GM18526 (cell line): Measurements from ENCODE around the gene DOC2B.

Source experiments
- POLR2A ChIP-seq: IDR thresholded peaks from 3 replicates; pipeline ENCODE4 v1.6.1; 2011; ENCODE audit not compliant: insufficient read length; ENCODE audit errors: extremely low read depth

The DOC2B gene

DNA sequence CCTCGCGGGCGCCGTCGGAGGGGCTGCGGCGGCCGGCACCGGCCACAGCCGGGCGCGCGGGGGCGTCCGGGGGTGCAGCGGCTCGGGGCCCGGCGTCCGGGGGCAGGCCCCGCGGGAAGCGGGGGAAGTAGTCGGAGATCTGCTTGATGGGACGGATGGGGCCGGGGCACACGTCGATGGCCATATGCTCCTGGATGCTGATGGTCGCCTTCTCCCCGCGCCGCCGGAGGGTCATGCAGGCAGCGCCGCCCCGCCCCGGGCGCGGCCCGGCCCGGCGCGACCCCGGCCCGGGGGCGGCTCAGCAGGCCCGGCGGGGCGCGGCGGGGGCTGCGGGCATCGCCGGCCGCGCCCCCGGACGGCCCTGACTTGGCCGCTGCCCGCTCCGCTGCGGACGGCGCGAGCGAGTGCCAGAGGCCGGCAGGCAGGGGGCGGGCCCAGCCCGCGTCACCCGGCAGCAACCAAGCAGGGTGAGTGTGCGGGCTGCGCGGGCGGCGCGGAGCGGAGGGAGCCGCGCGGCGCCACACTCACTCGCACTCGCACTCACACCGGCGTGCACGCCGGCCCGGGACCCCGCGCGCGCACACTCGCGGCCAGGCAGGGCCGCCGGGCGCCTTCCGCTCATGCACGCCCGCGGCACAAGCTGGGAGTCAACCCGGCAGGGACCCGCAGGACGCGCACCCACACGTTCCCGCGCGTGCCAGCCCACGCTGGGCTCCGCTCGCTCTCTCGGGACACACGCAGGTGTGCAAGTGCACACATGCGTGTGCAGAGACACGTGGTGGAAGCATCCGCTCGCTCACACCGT lies at the start of gene DOC2B:
TSS of gene DOC2B (minus strand) at position 406 of the 805 bp plus-strand sequence. CDS start at position 235, 171 bp downstream.
- TF ChIP-seq POLR2A, result no peak

DNA sequence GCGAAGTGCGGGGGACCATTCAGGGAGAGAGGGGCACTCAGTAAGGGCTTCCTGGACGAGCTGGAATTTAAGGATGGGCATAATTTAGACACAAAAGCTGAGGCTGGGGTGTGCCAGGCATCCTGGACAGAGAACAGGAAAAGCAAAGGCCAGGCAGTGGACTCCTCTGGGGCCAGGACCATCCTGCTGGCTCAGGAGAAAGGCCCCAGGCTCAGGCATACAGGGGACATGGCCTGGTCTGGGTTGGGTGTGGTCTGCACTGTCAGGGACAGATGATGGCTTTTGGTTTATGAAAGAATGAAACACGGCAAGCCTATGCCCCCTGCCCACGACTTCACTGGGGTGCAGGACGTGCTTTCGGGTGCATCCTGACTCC lies 48.9 kb upstream of the DOC2B start:
- TF ChIP-seq POLR2A, result no peak

DNA sequence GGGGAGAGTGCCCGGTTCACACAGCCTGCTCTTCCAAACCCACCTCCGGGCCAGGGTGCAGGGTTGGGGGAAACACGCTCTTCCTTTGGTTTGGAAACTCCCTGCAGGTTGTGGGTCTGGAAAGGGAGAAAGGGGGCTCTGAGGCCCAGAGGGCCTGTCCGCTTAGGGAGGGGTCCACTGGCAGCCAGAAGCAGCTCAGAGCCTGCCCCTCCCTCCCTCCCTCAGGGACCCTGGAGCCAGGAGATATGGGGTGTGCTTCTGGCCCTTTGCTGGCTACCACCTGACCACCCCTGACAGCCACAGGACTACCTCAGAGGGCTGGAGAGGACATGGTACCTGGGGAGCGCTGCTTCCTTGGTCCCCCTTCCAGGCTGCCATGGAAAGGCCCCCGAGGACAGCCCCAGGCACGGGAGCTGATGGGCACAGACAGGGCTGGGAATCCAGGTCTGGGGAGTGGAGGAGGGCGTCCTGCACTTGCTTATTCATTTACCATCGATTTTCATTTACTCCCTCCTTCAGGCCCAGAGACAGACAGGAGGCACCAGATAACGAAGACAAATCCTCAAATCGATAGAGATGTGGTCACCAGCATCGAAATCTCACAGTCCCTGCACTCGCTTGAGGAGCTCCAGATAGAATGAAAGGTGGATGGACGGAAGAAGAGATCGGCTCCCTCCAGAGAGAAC lies 48.4 kb upstream of the DOC2B start:
- TF ChIP-seq POLR2A, result no peak

DNA sequence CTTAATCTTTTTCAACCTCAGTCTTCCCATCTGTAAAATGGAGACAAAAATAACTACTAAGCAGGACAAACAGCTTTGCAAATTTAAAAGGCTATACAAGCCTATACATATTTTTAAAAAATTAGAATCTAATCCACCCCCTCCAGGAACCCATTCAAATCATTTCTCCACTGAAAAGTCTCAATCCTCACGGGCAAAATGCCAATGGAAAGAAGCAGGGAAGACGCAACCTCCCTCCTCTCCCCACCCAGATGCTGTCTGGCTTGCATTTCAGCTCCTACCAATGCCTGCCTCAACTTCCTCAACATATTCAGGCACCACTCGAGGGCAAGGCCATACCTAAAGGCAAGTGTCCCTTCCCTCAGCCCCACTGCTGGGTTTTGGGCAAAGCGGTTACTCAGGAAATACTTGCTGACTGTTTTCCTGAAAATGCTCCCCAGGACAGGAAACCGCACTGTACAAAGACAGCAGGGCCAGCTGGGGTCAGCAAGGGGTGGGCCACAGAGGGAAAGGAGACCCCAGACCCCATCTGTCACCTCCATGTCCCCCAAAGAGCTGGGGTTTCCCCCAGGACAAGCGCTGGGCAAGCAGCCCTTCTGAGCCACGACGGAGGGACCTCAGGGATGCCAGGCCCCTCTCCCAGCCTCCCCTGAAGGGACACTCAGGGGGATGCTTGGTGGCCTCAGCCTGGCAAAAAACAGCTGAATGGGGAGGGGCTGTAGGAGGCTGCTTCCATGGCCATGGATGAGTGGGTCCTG lies 47.7 kb upstream of the DOC2B start:
- TF ChIP-seq POLR2A, result no peak

DNA sequence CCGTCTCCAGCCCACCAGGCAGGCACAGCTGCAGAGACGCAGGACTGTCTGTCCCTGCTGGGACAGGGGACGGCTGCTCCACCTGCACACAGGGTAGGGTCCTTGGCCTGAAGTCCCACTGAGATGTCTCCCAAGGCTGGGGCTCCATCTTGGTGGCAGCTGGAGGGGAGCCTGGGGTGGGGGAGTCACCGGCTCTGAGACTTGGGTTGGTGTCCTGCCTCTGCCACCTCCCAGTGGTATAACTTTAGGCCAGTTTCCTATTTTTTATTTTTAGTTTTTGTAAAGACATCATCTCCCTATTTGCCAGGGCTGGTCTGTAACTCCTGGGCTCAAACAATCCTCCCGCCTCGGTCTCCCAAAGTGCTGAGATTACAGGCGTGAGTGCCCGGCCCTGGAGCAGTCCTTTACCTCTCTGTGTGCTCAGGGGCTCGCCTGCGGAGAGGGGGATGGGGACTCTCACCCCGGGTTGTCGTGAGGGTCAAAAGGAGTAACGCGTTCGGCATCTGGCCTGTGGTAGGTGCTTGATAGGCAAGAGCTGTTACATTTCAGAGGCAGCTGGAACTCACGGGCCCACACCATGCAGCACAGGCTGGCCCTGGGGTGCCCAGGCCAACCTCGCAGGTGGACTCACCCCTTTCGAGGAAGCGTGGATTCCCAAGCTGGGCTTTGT lies 46.6 kb upstream of the DOC2B start:
- no peak for TF ChIP-seq POLR2A

DNA sequence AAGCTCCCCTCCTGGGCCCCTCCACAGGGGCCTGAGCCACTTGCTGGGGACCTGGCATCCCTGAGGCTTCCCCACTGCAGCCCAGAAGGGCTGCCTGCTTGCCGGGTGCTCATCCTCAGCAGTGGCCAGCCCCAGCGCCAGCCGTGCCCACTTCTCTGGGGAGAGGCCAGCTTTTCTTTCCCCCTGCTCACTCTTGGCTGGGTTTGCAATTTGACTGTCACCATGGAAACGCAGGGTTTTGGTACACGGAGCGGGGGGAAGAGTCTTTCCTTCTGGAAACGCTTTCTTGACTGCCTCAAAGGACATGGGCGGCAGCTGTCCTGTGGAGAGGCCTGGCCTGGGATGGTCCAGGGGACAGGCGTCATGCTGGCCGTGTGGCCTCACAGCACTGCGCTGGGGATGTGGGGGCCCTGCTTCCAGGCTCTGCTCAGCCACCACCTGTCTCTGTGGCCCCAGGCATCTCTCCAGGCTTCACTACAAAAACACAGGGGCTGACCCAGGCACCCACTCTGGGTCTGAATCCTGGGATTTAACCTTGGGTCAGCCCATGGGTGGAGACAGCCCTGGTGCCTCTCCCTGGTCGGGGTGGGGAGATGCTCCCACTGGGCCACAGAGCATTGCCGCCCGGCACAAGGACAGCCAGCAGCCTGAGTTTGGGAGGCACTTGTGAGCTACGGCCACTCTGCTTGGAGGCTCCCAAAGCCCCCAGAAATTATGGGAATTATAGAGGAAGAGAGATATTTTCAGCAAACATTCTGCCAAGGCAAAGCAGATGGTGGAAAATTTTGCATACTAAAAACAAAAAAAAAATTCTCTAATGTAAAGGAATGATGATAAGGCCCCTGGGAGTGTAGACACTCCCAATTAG lies 45.9 kb upstream of the DOC2B start:
- TF ChIP-seq POLR2A, result no peak

DNA sequence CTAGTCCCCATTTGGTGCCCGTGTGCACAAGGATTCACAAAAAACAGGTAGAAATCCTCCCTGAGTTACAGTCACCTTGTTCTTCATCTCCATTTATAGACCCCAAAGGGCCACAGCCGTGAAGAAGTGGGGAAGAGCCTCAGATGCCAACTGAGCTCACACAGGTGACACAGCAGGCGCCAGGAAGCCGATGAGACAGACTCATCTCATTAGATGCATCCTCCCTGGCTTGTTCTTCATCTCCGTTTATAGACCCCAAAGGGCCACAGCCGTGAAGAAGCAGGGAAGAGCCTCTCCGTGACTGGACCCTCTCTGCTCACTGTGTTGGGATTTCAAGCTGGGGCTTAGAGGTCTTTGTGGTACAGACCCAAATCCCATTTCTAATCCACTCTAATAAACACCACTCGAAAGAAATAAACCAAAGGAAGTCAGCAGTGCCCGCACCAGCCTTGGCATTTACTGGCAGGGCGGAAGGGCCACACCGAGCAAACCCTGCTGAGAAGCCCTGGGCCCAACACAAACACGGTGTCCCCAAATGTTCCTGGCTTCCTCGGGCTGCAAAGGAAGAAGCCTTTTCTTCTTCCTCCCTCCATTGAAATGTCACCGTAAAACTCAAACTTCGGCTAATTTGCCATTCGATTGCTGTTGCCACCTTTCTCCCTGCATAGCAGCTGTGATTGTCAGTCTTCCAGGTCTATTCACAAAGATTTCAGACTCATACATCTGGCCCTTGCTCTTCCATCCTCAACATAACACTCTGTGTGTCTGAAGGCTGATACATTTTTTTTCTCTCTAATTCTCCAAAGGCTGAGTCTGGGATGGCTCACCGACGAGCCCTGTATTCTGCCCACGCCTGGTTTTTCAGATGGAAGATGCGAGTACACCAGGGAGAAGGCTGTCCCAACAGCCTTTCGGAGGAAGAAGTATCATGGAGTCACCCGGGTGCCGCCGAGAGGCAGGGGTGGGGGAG lies 44.9 kb upstream of the DOC2B start:
- TF ChIP-seq POLR2A, result no peak

DNA sequence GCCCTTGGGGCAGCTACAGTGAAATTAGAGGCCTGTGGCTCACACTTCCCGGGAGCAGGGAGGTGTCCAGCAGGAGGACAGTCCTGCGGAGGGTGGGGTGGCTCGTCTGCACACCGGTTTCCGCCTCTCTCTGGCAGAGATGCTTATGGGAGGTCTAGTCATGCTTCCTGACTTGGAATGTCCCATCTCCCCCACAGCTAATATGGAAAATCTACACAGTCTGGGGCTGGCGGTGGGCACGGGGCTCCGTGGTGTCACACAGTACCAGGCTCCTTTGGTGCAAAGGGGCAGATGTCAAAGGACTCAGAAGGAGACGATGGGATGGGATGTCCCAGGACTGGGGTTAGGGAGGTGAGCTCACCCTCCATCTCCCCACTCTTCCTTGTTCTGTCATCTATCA lies 44.1 kb upstream of the DOC2B start:
- TF ChIP-seq POLR2A, result no peak

DNA sequence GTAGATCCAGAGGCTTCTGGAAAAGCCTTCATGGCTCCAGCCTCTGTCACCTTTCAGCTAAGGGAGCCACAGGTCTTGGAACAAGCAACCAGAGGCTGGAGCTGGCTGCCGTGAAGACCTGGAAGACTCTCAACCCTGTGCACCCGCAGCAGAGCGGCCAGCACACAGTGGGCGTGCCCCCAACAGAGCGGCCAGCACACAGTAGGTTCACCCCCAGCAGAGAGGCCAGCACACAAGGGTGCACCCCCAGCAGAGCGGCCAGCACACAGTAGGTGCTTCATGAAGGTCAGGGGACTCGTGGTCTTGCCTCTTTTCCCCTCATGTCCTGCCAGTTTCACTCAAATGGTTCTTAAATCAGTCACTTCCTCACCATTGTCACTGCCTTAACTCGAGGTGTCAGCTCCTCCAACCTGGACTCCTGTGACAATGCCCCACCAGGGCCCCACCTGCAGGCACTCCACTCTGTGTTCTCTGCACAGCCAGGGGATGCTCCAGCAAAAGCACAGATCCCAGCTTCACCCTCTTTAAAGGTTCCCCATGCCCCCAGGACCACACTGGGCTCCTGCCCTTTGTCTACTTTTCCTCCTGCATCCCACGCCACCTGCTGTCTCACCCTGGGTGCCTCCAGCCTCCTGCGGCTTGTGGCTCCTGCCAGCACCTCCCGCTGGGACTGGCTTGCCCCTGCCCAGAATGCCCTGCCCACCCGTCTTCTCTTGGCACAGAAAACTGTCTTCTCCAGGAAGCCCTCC lies 42.4 kb upstream of the DOC2B start:
- TF ChIP-seq POLR2A, result no peak

DNA sequence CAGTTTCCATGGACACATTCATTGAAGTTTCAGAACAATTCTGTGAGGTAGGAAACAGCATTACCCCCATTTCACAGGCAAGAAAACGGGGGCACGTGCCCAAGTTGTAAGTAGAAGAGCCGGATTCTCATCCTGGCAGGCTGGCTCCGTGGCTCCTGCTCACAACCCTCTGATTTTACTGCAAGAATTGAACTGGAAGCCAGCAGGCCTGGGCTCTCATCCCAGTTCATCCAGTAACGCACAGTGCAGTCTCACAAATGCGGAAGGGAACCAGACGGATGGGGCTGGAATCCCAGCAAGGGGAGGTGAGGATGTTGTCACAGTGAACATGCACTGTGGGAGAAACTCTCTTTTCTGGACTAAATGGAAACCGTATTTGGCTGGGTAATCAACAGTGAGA lies 40.7 kb upstream of the DOC2B start:
- no peak for TF ChIP-seq POLR2A

DNA sequence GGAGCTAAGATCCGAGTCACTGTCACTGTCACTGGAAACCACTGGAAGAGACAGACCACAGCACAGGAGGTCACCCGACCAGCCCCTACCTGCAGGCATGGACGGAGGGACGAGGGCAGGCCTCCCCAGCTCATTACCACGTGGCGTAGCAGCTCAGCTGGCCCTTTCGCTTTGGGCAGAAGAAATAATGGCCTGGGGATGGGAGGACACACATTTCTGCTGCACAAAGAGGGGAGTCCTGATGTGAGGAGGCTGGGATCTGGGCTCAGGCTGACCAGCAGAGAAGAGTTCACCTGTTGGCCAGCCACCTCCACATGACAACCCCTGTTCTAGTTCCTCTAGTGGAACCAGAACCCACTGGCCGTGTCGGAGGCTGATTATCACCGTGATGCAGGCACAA lies 38.2 kb upstream of the DOC2B start:
- TF ChIP-seq POLR2A, result no peak

DNA sequence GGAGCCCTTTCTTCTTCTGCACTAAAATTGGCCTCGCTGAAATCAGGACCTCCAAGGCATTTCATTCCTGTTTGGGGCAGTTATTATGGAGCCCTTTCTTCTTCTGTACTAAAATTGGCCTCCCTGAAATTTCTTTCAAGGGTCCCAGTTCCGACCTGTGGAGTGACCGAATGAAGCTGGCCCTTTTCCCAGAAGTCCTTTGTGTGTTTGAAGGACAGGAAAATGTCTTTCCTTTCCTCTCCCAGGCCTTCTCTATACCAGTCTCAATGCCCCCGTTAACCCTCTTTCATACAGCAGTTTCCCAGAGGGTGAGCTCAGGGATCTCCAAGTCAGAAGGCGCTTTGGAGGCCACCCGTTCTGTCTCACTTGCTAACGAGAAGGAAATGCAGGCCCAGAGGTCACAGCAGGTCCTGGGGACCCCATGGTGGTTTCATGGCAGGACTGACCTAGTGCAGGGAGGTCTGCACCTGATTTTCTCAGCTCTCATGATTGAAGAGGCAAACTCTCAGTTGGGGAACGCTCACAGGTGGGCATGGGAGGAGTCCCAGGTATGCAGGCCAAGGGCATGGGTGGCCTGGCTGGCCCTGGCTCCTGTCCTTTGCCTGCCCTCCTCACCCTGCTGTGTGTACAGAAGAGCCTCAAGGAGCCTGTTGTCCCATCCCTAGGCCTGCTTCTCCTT lies 37.1 kb upstream of the DOC2B start:
- TF ChIP-seq POLR2A, result no peak

DNA sequence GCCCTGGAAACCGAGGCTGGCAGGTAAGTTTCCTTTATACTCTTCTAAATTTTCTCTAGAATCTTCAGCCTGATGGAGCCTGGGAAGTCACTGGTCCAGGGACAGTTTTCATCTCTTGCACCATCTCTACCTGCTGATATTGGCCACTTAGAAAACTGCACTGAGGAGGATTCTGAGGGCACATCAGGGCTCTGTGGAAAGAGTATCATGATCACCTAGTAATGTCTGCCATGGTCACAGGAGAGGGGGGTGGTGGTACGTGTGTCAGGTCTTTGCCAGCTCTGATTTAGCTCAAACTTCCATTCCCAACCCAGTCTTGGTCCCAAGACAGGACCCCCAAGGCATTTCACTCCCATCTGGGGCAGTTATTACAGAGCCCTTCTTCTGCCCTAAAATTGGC lies 35.2 kb upstream of the DOC2B start:
- no peak for TF ChIP-seq POLR2A
